Retinal pigment epithelial cell (primary cell): Measurements from ENCODE around the gene MCCC1.

Experiments used
- DNase-seq: peaks from one replicate; pipeline ENCODE4 v3.0.0-alpha.2; 2010; ENCODE audit warnings: low read depth
- H3K4me3 ChIP-seq: 2 replicates; pipeline ENCODE4 v1.5.1; 2011; ENCODE audit warnings: mild to moderate bottlenecking, low read length, control low read depth, moderate library complexity
- CTCF ChIP-seq: conservative IDR thresholded peaks from 2 replicates; pipeline ENCODE4 v1.5.1; 2011; ENCODE audit warnings: low read depth, low read length, control low read depth, inconsistent platforms

The MCCC1 gene

GRCh38 chr3:183100376-183100775 lies 1.1 kb upstream of the MCCC1 start:
- no peak for DNase-seq
- no peak overlapping the region for H3K4me3 ChIP-seq
- no peak for TF ChIP-seq CTCF

- no peak for DNase-seq
- H3K4me3 ChIP-seq: peak overlapping the region; percentile 92
These were observed 525 bp upstream of the MCCC1 start for GRCh38 chr3:183099838-183100204.

GRCh38 chr3:183098536-183099025 lies 715 bp downstream of the MCCC1 start:
- H3K4me3 ChIP-seq: peak overlapping the region; percentile 92
- no peak for DNase-seq
- TF ChIP-seq CTCF: no peak

More at GRCh38 chr3:183099838-183100204, 525 bp upstream of the MCCC1 start:
- no peak for TF ChIP-seq CTCF

GRCh38 chr3:183094711-183095110 lies 4.6 kb downstream of the MCCC1 start:
- no peak for TF ChIP-seq CTCF
- DNase-seq: no peak
- no peak overlapping the region for H3K4me3 ChIP-seq

- no peak for DNase-seq
- no peak overlapping the region for H3K4me3 ChIP-seq
- no peak for TF ChIP-seq CTCF
These were observed 7.0 kb downstream of the MCCC1 start for GRCh38 chr3:183092256-183092655.

GRCh38 chr3:183087184-183087583 lies 12.1 kb downstream of the MCCC1 start:
- no peak overlapping the region for H3K4me3 ChIP-seq
- DNase-seq: no peak
- TF ChIP-seq CTCF: no peak

GRCh38 chr3:183085634-183086390 lies 13.5 kb downstream of the MCCC1 start:
- peak; percentile 53 for TF ChIP-seq CTCF
- H3K4me3 ChIP-seq: no peak overlapping the region
- no peak for DNase-seq
